ENCODE measurements around the gene PRKCG.

DNA sequence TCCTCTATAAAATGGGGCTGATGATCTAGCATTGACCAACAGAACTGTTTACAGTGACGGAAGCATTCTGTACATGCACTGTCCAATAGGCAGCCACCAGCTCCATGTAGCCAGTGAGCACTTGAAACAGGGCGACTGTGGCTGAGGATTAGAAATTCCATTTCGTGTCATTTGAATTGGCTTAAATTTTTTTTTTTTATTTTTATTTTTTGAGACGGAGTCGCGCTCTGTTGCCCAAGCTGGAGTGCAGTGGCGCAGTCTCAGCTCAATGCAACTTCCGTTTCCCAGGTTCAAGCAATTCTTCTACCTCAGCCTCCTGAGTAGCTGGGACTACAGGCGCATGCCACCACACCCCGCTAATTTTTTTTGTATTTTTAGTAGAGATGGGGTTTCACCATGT is 3.0 kb downstream of the PRKCG start:
- TF ChIP-seq CTCF (IDR thresholded peaks at IDR 0.05) (no peak), POLR2A (IDR thresholded peaks at IDR 0.05) (no peak)
